ENCODE data around the gene PODXL2.

Gene PODXL2

GRCh38 chr3:127588806-127589577, 40.0 kb upstream of the PODXL2 start:
- no peak for TF ChIP-seq CTCF (IDR thresholded peaks at IDR 0.05; ENCODE audit: low read depth, low read length)
- H3K4me3 ChIP-seq (ENCODE audit: low read depth, low read length): peak overlapping the region; percentile 90

GRCh38 chr3:127589600-127590281, 39.2 kb upstream of the PODXL2 start:
- no peak for TF ChIP-seq CTCF (IDR thresholded peaks at IDR 0.05; ENCODE audit: low read depth, low read length)
- peak overlapping the region; percentile 90 for H3K4me3 ChIP-seq (ENCODE audit: low read depth, low read length)

- H3K4me3 ChIP-seq (ENCODE audit: low read depth, low read length): peak overlapping the region; percentile 90
- no peak for TF ChIP-seq CTCF (IDR thresholded peaks at IDR 0.05; ENCODE audit: low read depth, low read length)
These were observed 38.7 kb upstream of the PODXL2 start for GRCh38 chr3:127590282-127590592.

- 0 out of 2 replicates have a peak, but pooled peaks have one; percentile 15 for TF ChIP-seq CTCF (IDR thresholded peaks at IDR 0.05; ENCODE audit: low read depth, low read length)
- peak within 1 kb of the TSS; percentile 90 for H3K4me3 ChIP-seq (ENCODE audit: low read depth, low read length)
These were observed 38.2 kb upstream of the PODXL2 start, which contains the start of gene TPRA1 for GRCh38 chr3:127590593-127591465. Gene TPRA1, minus strand, starts transcription at chr3:127590733. Its CDS starts 10,587 bp downstream, at chr3:127580146.

- H3K4me3 ChIP-seq (ENCODE audit: low read depth, low read length): no peak overlapping the region
- no peak for TF ChIP-seq CTCF (IDR thresholded peaks at IDR 0.05; ENCODE audit: low read depth, low read length)
These were observed 35.8 kb upstream of the PODXL2 start for GRCh38 chr3:127593178-127593577.

GRCh38 chr3:127595303-127595702, 33.7 kb upstream of the PODXL2 start:
- no peak overlapping the region for H3K4me3 ChIP-seq (ENCODE audit: low read depth, low read length)
- TF ChIP-seq CTCF (IDR thresholded peaks at IDR 0.05; ENCODE audit: low read depth, low read length): no peak
